GM19452 (cell line): ENCODE results near the gene HBS1L.

Experiments
- ATAC-seq: cut with Tn5 transposase; IDR thresholded peaks from one replicate; pipeline ENCODE4 v1.9.1; 2021; ENCODE audit not compliant: unreplicated experiment

Gene HBS1L

GRCh38 chr6:134954272-134955000, 100.2 kb downstream of the HBS1L start:
- no peak for ATAC-seq

GRCh38 chr6:134951494-134952263, 102.9 kb downstream of the HBS1L start:
- ATAC-seq: no peak

GRCh38 chr6:134950482-134950881, 104.1 kb downstream of the HBS1L start:
- no peak for ATAC-seq

- ATAC-seq: no peak
These were observed 104.7 kb downstream of the HBS1L start, which contains the start of gene ALDH8A1 for GRCh38 chr6:134949927-134950326. Gene ALDH8A1, minus strand, starts transcription at chr6:134950101. Its CDS starts 48 bp downstream, at chr6:134950053.

- ATAC-seq: no peak
These were observed 105.9 kb downstream of the HBS1L start for GRCh38 chr6:134948691-134949090.

- no peak for ATAC-seq
These were observed 106.5 kb downstream of the HBS1L start for GRCh38 chr6:134948142-134948541.

- ATAC-seq: no peak
These were observed 109.6 kb downstream of the HBS1L start for GRCh38 chr6:134945045-134945444.

- ATAC-seq: no peak
These were observed 111.0 kb downstream of the HBS1L start for GRCh38 chr6:134943522-134944111.

- no peak for ATAC-seq
These were observed 115.7 kb downstream of the HBS1L start for GRCh38 chr6:134938896-134939295.

GRCh38 chr6:134937426-134937825, 117.2 kb downstream of the HBS1L start:
- no peak for ATAC-seq

- no peak for ATAC-seq
These were observed 117.7 kb downstream of the HBS1L start for GRCh38 chr6:134936931-134937330.

- no peak for ATAC-seq
These were observed 118.1 kb downstream of the HBS1L start for GRCh38 chr6:134936476-134936875.

GRCh38 chr6:134934793-134935485, 119.7 kb downstream of the HBS1L start:
- no peak for ATAC-seq

GRCh38 chr6:134932535-134933470, 121.8 kb downstream of the HBS1L start:
- no peak for ATAC-seq

- ATAC-seq: no peak
These were observed 122.5 kb downstream of the HBS1L start for GRCh38 chr6:134932098-134932497.

GRCh38 chr6:134930463-134930862, 124.2 kb downstream of the HBS1L start:
- no peak for ATAC-seq

- no peak for ATAC-seq
These were observed 126.3 kb downstream of the HBS1L start for GRCh38 chr6:134928151-134928900.

- ATAC-seq: no peak
These were observed 128.8 kb downstream of the HBS1L start for GRCh38 chr6:134925800-134926199.

GRCh38 chr6:134921721-134922261, 132.8 kb downstream of the HBS1L start:
- ATAC-seq: no peak
